WTC11 (cell line): ENCODE results near the gene TMEM9. TPM values are rescaled to one million over a fixed set of nuclear protein-coding genes. Genes with fewer than 3 reads are reported as not detected.

Source experiments
- ATAC-seq: fragments of 200-7000 bp; cut with Tn5 transposase; 2 replicates; pipeline ENCODE4 v1.10.0; 2021; ENCODE audit warnings: mild to moderate bottlenecking, moderate library complexity
- CTCF ChIA-PET: fragments of 300-600 bp; sonication (Branson Sonifier 250); formaldehyde crosslinking; loops from one replicate; lab custom pipeline; 2021; ENCODE audit warnings: antibody characterized with exemption; lab: Charles Lee
- POLR2A ChIA-PET: fragments of 350-600 bp; sonication (Branson Sonifier 250); formaldehyde crosslinking; loops from one replicate; lab custom pipeline; 2021; ENCODE audit warnings: antibody characterized with exemption; lab: Charles Lee
- DNase-seq: peaks from one replicate; pipeline ENCODE4 v3.0.0; 2021; ENCODE audit warnings: low spot score
- H3K27ac Mint-ChIP-seq: 2 replicates; pipeline ENCODE4 v1.8.0; 2021; ENCODE audit warnings: mixed read lengths
- H3K27me3 Mint-ChIP-seq: 2 replicates; pipeline ENCODE4 v1.8.0; 2021; ENCODE audit warnings: low read depth, mild to moderate bottlenecking, moderate library complexity, mixed read lengths
- H3K36me3 Mint-ChIP-seq: 2 replicates; pipeline ENCODE4 v1.8.0; 2021; ENCODE audit warnings: mixed read lengths
- H3K4me1 Mint-ChIP-seq: 2 replicates; pipeline ENCODE4 v1.8.0; 2022; ENCODE audit warnings: mixed read lengths
- H3K4me3 Mint-ChIP-seq: 2 replicates; pipeline ENCODE4 v1.8.0; 2021; ENCODE audit warnings: mild to moderate bottlenecking, moderate library complexity, mixed read lengths
- H3K9me3 Mint-ChIP-seq: 2 replicates; pipeline ENCODE4 v1.8.0; 2021; ENCODE audit warnings: mixed read lengths
- FOXJ3 ChIP-seq: sonication (generic); formaldehyde crosslinking; IDR thresholded peaks from 2 replicates; pipeline ENCODE4 v1.9.0; 2021; ENCODE audit warnings: missing genetic modification reagents, mild to moderate bottlenecking, borderline replicate concordance
- GABPB1 ChIP-seq: sonication (generic); formaldehyde crosslinking; IDR thresholded peaks from 2 replicates; pipeline ENCODE4 v1.8.1; 2023; ENCODE audit warnings: mild to moderate bottlenecking, missing genetic modification reagents
- GTF2I ChIP-seq: fragments of 250-450 bp; sonication (Bioruptor Pico); conservative IDR thresholded peaks from 2 replicates; pipeline ENCODE4 v1.4.0; 2021; ENCODE audit warnings: mild to moderate bottlenecking
- HMGXB4 ChIP-seq: sonication (generic); formaldehyde crosslinking; IDR thresholded peaks from 2 replicates; pipeline ENCODE4 v1.8.1; 2023; ENCODE audit warnings: mild to moderate bottlenecking, moderate library complexity, missing genetic modification reagents
- IRF2 ChIP-seq: sonication (generic); formaldehyde crosslinking; IDR thresholded peaks from 2 replicates; pipeline ENCODE4 v1.8.0; 2022; ENCODE audit warnings: low read depth, missing genetic modification reagents, borderline replicate concordance
- MXD4 ChIP-seq: fragments of 250-450 bp; sonication (Bioruptor Pico); IDR thresholded peaks from 2 replicates; pipeline ENCODE4 v1.8.0; 2021; ENCODE audit warnings: mild to moderate bottlenecking, moderate library complexity, borderline replicate concordance
- NFATC4 ChIP-seq: fragments of 250-450 bp; sonication (Bioruptor Pico); IDR thresholded peaks from 2 replicates; pipeline ENCODE4 v1.9.0; 2021; ENCODE audit warnings: mild to moderate bottlenecking
- NFYB ChIP-seq: sonication (generic); formaldehyde crosslinking; conservative IDR thresholded peaks from 2 replicates; pipeline ENCODE4 v1.8.0; 2022; ENCODE audit warnings: low read depth, missing genetic modification reagents
- NR1H2 ChIP-seq: sonication (generic); formaldehyde crosslinking; IDR thresholded peaks from 2 replicates; pipeline ENCODE4 v1.9.0; 2021; ENCODE audit warnings: mild to moderate bottlenecking, moderate library complexity, missing genetic modification reagents
- SMAD3 ChIP-seq: sonication (generic); formaldehyde crosslinking; IDR thresholded peaks from 2 replicates; pipeline ENCODE4 v1.8.0; 2022; ENCODE audit warnings: missing genetic modification reagents, mild to moderate bottlenecking, borderline replicate concordance
- SMAD4 ChIP-seq: sonication (generic); formaldehyde crosslinking; IDR thresholded peaks from 2 replicates; pipeline ENCODE4 v1.8.0; 2022; ENCODE audit warnings: mild to moderate bottlenecking, missing genetic modification reagents
- SOX15 ChIP-seq: fragments of 250-450 bp; sonication (Bioruptor Pico); IDR thresholded peaks from 2 replicates; pipeline ENCODE4 v1.9.0; 2021; ENCODE audit warnings: mild to moderate bottlenecking
- TP53 ChIP-seq: sonication (generic); formaldehyde crosslinking; IDR thresholded peaks from 2 replicates; pipeline ENCODE4 v1.8.1; 2023; ENCODE audit warnings: mild to moderate bottlenecking, missing genetic modification reagents
- ZBTB21 ChIP-seq: sonication (generic); formaldehyde crosslinking; IDR thresholded peaks from 2 replicates; pipeline ENCODE4 v1.8.1; 2023; ENCODE audit warnings: mild to moderate bottlenecking, missing genetic modification reagents, borderline replicate concordance
- ZBTB43 ChIP-seq: sonication (generic); formaldehyde crosslinking; IDR thresholded peaks from 2 replicates; pipeline ENCODE4 v1.8.1; 2023; ENCODE audit warnings: mild to moderate bottlenecking, missing genetic modification reagents
- ZNF121 ChIP-seq: sonication (generic); formaldehyde crosslinking; IDR thresholded peaks from 2 replicates; pipeline ENCODE4 v1.8.0; 2023; ENCODE audit warnings: missing genetic modification reagents
- ZNF263 ChIP-seq: sonication (generic); formaldehyde crosslinking; IDR thresholded peaks from 2 replicates; pipeline ENCODE4 v1.8.1; 2022; ENCODE audit warnings: low read depth, mild to moderate bottlenecking, moderate library complexity, missing genetic modification reagents
- ZSCAN18 ChIP-seq: fragments of 250-450 bp; sonication (Bioruptor Pico); IDR thresholded peaks from 2 replicates; pipeline ENCODE4 v2.1.2; 2022; ENCODE audit warnings: mild to moderate bottlenecking, moderate library complexity
- total RNA-seq: library from RNA; stranded (reverse); gene quantifications from 3 replicates; pipeline ENCODE4 v1.2.3, GENCODE V29; 2021
- TF ChIP-seq, protein P1 (sequence below): sonication (generic); formaldehyde crosslinking; conservative IDR thresholded peaks from 2 replicates; pipeline ENCODE4 v1.8.1; 2022; ENCODE audit warnings: mild to moderate bottlenecking, missing genetic modification reagents
- TF ChIP-seq, protein P2 (sequence below): sonication (generic); formaldehyde crosslinking; IDR thresholded peaks from 2 replicates; pipeline ENCODE4 v1.8.1; 2023; ENCODE audit warnings: mild to moderate bottlenecking, missing genetic modification reagents, borderline replicate concordance
- TF ChIP-seq, protein P3 (sequence below): sonication (generic); formaldehyde crosslinking; IDR thresholded peaks from 2 replicates; pipeline ENCODE4 v1.8.1; 2022; ENCODE audit warnings: mild to moderate bottlenecking, moderate library complexity, missing genetic modification reagents
- TF ChIP-seq, protein P4 (sequence below): sonication (generic); formaldehyde crosslinking; IDR thresholded peaks from 2 replicates; pipeline ENCODE4 v1.8.0; 2023; ENCODE audit warnings: missing genetic modification reagents

Gene TMEM9
- total RNA-seq, 1 experiment from 2014 or later = 97.5 TPM

DNA sequence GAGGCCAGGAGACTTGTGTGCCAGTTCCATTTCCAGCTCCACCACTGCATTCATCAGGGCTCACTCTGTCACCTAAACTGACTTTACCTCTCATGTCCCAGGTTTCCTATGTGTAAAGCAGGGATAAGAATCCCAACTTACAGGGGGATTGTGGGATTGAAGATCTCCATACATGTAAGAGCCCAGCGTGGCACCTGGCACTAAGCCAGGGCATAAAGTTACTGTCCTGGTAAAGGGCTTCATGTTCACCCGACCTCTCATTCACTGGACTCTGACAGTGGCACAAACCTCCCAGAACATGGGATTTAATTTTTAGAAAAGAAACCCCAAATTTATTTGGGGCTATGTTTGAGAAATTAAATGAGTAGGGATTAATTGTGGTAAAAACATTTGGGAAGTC is 27.5 kb upstream of the TMEM9 start:
- H3K36me3 Mint-ChIP-seq = peaks cover 6% of the 10 kb centered on the region
- H3K4me1 Mint-ChIP-seq = peaks cover 13% of the 10 kb centered on the region
- DNase-seq (no peak), ATAC-seq (no peak)
- ChIA-PET POLR2A (no interaction called here), CTCF (no interaction called here)
- peaks cover 14% of the 10 kb centered on the region for H3K27me3 Mint-ChIP-seq
- H3K27ac Mint-ChIP-seq = no peak overlapping the region
- TF ChIP-seq, protein P1, sequence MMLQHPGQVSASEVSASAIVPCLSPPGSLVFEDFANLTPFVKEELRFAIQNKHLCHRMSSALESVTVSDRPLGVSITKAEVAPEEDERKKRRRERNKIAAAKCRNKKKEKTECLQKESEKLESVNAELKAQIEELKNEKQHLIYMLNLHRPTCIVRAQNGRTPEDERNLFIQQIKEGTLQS (CRISPR knock-in tag) = no peak
- TF ChIP-seq MXD4 (no peak), ZNF121 (CRISPR knock-in tag) (no peak), NFYB (CRISPR knock-in tag) (no peak), TP53 (CRISPR knock-in tag) (no peak), SMAD4 (CRISPR knock-in tag) (no peak), NFATC4 (CRISPR knock-in tag) (no peak)
- TF ChIP-seq, protein P2, sequence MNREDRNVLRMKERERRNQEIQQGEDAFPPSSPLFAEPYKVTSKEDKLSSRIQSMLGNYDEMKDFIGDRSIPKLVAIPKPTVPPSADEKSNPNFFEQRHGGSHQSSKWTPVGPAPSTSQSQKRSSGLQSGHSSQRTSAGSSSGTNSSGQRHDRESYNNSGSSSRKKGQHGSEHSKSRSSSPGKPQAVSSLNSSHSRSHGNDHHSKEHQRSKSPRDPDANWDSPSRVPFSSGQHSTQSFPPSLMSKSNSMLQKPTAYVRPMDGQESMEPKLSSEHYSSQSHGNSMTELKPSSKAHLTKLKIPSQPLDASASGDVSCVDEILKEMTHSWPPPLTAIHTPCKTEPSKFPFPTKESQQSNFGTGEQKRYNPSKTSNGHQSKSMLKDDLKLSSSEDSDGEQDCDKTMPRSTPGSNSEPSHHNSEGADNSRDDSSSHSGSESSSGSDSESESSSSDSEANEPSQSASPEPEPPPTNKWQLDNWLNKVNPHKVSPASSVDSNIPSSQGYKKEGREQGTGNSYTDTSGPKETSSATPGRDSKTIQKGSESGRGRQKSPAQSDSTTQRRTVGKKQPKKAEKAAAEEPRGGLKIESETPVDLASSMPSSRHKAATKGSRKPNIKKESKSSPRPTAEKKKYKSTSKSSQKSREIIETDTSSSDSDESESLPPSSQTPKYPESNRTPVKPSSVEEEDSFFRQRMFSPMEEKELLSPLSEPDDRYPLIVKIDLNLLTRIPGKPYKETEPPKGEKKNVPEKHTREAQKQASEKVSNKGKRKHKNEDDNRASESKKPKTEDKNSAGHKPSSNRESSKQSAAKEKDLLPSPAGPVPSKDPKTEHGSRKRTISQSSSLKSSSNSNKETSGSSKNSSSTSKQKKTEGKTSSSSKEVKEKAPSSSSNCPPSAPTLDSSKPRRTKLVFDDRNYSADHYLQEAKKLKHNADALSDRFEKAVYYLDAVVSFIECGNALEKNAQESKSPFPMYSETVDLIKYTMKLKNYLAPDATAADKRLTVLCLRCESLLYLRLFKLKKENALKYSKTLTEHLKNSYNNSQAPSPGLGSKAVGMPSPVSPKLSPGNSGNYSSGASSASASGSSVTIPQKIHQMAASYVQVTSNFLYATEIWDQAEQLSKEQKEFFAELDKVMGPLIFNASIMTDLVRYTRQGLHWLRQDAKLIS = no peak
- H3K9me3 Mint-ChIP-seq = peaks cover 15% of the 10 kb centered on the region
- no peak overlapping the region for H3K4me3 Mint-ChIP-seq

DNA sequence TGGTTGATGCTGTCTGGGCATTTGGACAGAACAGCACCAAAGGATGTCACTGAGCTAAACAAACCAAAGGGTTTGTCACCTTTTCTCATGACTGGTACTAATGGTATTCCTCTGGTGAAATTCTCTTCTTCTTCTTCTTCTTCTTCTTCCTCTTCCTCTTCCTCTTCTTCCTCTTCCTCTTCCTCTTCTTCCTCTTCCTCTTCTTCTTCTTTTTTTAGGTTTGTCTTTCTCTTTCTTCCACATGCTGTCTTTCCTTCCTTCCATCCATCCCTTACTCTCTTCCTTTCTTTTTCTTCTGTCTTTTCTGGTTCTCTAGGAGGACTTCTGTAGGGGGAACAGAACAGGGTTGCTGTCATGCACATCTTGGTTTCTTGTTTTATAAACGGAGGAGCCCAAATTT is 27.0 kb upstream of the TMEM9 start:
- H3K27ac Mint-ChIP-seq = no peak overlapping the region
- ChIA-PET POLR2A (no interaction called here), CTCF (no interaction called here)
- peaks cover 13% of the 10 kb centered on the region for H3K4me1 Mint-ChIP-seq
- H3K9me3 Mint-ChIP-seq = peaks cover 15% of the 10 kb centered on the region
- no peak overlapping the region for H3K4me3 Mint-ChIP-seq
- ATAC-seq (no peak), DNase-seq (no peak)
- H3K27me3 Mint-ChIP-seq = peaks cover 14% of the 10 kb centered on the region
- TF ChIP-seq NR1H2 (CRISPR knock-in tag) = no peak
- no peak for TF ChIP-seq GABPB1 (CRISPR knock-in tag)
- TF ChIP-seq SOX15 (CRISPR knock-in tag) = no peak
- H3K36me3 Mint-ChIP-seq = peaks cover 6% of the 10 kb centered on the region

- H3K4me3 Mint-ChIP-seq = no peak overlapping the region
- DNase-seq (no peak), ATAC-seq (no peak)
- H3K27me3 Mint-ChIP-seq = peaks cover 14% of the 10 kb centered on the region
- peaks cover 15% of the 10 kb centered on the region for H3K9me3 Mint-ChIP-seq
- ChIA-PET CTCF (no interaction called here), POLR2A (no interaction called here)
- peaks cover 13% of the 10 kb centered on the region for H3K4me1 Mint-ChIP-seq
- no peak for TF ChIP-seq ZNF121 (CRISPR knock-in tag)
- TF ChIP-seq NFYB (CRISPR knock-in tag) = no peak
- TF ChIP-seq ZBTB21 (CRISPR knock-in tag) = no peak
- no peak for TF ChIP-seq ZNF263 (CRISPR knock-in tag)
- no peak for TF ChIP-seq ZSCAN18 (CRISPR knock-in tag)
- TF ChIP-seq HMGXB4 = no peak
- no peak for TF ChIP-seq ZBTB43 (CRISPR knock-in tag)
- TF ChIP-seq, protein P3, sequence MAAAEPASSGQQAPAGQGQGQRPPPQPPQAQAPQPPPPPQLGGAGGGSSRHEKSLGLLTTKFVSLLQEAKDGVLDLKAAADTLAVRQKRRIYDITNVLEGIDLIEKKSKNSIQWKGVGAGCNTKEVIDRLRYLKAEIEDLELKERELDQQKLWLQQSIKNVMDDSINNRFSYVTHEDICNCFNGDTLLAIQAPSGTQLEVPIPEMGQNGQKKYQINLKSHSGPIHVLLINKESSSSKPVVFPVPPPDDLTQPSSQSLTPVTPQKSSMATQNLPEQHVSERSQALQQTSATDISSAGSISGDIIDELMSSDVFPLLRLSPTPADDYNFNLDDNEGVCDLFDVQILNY (CRISPR knock-in tag) = no peak
- no peak for TF ChIP-seq IRF2 (CRISPR knock-in tag)
- no peak for TF ChIP-seq GTF2I (CRISPR knock-in tag)
- no peak for TF ChIP-seq TP53 (CRISPR knock-in tag)
- TF ChIP-seq FOXJ3 = no peak
- no peak for TF ChIP-seq SMAD3 (CRISPR knock-in tag)
- TF ChIP-seq, protein P4, sequence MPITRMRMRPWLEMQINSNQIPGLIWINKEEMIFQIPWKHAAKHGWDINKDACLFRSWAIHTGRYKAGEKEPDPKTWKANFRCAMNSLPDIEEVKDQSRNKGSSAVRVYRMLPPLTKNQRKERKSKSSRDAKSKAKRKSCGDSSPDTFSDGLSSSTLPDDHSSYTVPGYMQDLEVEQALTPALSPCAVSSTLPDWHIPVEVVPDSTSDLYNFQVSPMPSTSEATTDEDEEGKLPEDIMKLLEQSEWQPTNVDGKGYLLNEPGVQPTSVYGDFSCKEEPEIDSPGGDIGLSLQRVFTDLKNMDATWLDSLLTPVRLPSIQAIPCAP (CRISPR knock-in tag) = no peak
- H3K27ac Mint-ChIP-seq = no peak overlapping the region
- peaks cover 6% of the 10 kb centered on the region for H3K36me3 Mint-ChIP-seq
Observed at GRCh38 chr1:201180901-201181300, 26.6 kb upstream of the TMEM9 start.
